ENCODE data around the gene YPEL2.

Gene YPEL2

GRCh38 chr17:59330053-59330942 lies 1.2 kb upstream of the YPEL2 start:
- no peak for DNase-seq (ENCODE audit: low read depth)

- no peak for DNase-seq (ENCODE audit: low read depth)
Measured at GRCh38 chr17:59331929-59332748, 684 bp downstream of the YPEL2 start.

- DNase-seq (ENCODE audit: low read depth): no peak
Measured at GRCh38 chr17:59332749-59333377, 1.4 kb downstream of the YPEL2 start.

- no peak for DNase-seq (ENCODE audit: low read depth)
Measured at GRCh38 chr17:59333836-59334235, 2.4 kb downstream of the YPEL2 start.

GRCh38 chr17:59335685-59336084 lies 4.2 kb downstream of the YPEL2 start:
- DNase-seq (ENCODE audit: low read depth): no peak

- no peak for DNase-seq (ENCODE audit: low read depth)
Measured at GRCh38 chr17:59337741-59338299, 6.4 kb downstream of the YPEL2 start.

GRCh38 chr17:59338498-59338897 lies 7.0 kb downstream of the YPEL2 start:
- no peak for DNase-seq (ENCODE audit: low read depth)

- no peak for DNase-seq (ENCODE audit: low read depth)
Measured at GRCh38 chr17:59341922-59342321, 10.5 kb downstream of the YPEL2 start.

- no peak for DNase-seq (ENCODE audit: low read depth)
Measured at GRCh38 chr17:59342681-59343131, 11.3 kb downstream of the YPEL2 start.

GRCh38 chr17:59345476-59345875 lies 14.0 kb downstream of the YPEL2 start:
- DNase-seq (ENCODE audit: low read depth): no peak

GRCh38 chr17:59346341-59346740 lies 14.9 kb downstream of the YPEL2 start:
- no peak for DNase-seq (ENCODE audit: low read depth)

- DNase-seq (ENCODE audit: low read depth): no peak
Measured at GRCh38 chr17:59346876-59347407, 15.5 kb downstream of the YPEL2 start.

GRCh38 chr17:59347975-59348391 lies 16.5 kb downstream of the YPEL2 start:
- no peak for DNase-seq (ENCODE audit: low read depth)

GRCh38 chr17:59349178-59349577 lies 17.7 kb downstream of the YPEL2 start:
- DNase-seq (ENCODE audit: low read depth): no peak

GRCh38 chr17:59353106-59353854 lies 21.8 kb downstream of the YPEL2 start:
- DNase-seq (ENCODE audit: low read depth): no peak

- DNase-seq (ENCODE audit: low read depth): no peak
Measured at GRCh38 chr17:59353936-59354755, 22.7 kb downstream of the YPEL2 start.

GRCh38 chr17:59355030-59355701 lies 23.7 kb downstream of the YPEL2 start:
- DNase-seq (ENCODE audit: low read depth): no peak

- no peak for DNase-seq (ENCODE audit: low read depth)
Measured at GRCh38 chr17:59355702-59356325, 24.4 kb downstream of the YPEL2 start.

GRCh38 chr17:59356543-59357218 lies 25.2 kb downstream of the YPEL2 start:
- no peak for DNase-seq (ENCODE audit: low read depth)
